HCT116 (cell line): ENCODE data around the gene DHRS12.

Experiments
- CEBPB ChIP-seq: IDR thresholded peaks from 2 replicates; pipeline ENCODE4 v1.6.1; 2012; ENCODE audit warnings: low read depth
- ELF1 ChIP-seq: IDR thresholded peaks from 2 replicates; pipeline ENCODE4 v1.6.1; 2012; ENCODE audit warnings: low read depth, borderline replicate concordance
- EZH2 ChIP-seq: fragments of 200-600 bp; sonication (generic); IDR thresholded peaks from 2 replicates; pipeline ENCODE4 v1.6.1; 2017; ENCODE audit warnings: antibody characterized with exemption, mixed run types
- POLR2AphosphoS5 ChIP-seq: IDR thresholded peaks from 2 replicates; pipeline ENCODE4 v1.6.1; 2011; ENCODE audit warnings: mild to moderate bottlenecking, low read depth, low read length, moderate library complexity
- SRF ChIP-seq: IDR thresholded peaks from 2 replicates; pipeline ENCODE4 v1.6.1; 2012; ENCODE audit warnings: low read depth
- ZFX ChIP-seq: fragments of 450-650 bp; IDR thresholded peaks from 2 replicates; pipeline ENCODE4 v1.6.1; 2017
- TF ChIP-seq, protein P1 (sequence below), 3 experiments: fragments of 200-600 bp in 1 of 3; sonication (generic) in 1 of 3; IDR thresholded peaks in 2 of 3; conservative IDR thresholded peaks in 1 of 3; 2 replicates each; pipeline ENCODE4 v1.5.1; 2012 to 2017; ENCODE audit warnings: low read depth in 2 of 3, low read length in 2 of 3, antibody characterized with exemption in 1 of 3, borderline replicate concordance in 1 of 3, control low read depth in 1 of 3, mild to moderate bottlenecking in 1 of 3, mixed read lengths in 1 of 3, mixed run types in 1 of 3, moderate library complexity in 1 of 3; ENCODE audit not compliant: insufficient read depth in 1 of 3

DNA sequence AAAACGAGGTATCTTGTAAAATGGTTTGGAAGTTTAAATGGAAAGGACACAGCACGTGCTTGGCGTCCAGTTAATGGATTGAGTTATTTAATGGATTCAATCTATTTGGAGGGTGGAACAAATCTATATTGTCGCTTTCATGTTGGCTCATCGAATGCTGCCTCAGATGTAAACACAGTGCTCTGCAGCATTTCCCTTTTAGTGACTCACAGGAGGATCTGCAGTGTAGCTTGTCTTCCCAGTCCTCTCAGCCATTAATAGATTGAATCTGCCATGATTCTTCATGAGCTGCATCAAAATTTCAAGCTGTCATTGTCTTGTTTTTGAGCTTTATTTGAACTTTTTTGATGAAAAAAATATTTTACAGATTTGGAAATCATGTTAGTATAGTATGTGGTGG lies 44.7 kb downstream of the DHRS12 start:
- TF ChIP-seq SRF (no peak), CEBPB (no peak), ELF1 (no peak), POLR2AphosphoS5 (no peak), ZFX (no peak), EZH2 (no peak)
- TF ChIP-seq, protein P1, sequence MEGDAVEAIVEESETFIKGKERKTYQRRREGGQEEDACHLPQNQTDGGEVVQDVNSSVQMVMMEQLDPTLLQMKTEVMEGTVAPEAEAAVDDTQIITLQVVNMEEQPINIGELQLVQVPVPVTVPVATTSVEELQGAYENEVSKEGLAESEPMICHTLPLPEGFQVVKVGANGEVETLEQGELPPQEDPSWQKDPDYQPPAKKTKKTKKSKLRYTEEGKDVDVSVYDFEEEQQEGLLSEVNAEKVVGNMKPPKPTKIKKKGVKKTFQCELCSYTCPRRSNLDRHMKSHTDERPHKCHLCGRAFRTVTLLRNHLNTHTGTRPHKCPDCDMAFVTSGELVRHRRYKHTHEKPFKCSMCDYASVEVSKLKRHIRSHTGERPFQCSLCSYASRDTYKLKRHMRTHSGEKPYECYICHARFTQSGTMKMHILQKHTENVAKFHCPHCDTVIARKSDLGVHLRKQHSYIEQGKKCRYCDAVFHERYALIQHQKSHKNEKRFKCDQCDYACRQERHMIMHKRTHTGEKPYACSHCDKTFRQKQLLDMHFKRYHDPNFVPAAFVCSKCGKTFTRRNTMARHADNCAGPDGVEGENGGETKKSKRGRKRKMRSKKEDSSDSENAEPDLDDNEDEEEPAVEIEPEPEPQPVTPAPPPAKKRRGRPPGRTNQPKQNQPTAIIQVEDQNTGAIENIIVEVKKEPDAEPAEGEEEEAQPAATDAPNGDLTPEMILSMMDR (IDR thresholded peaks at IDR 0.05 in 2 of 3, conservative IDR thresholded peaks at IDR 0.05 in 1 of 3; ENCODE audit: borderline replicate concordance in 1 of 3, insufficient read depth in 1 of 3, low read depth in 2 of 3, low read length in 2 of 3): no peak
